ENCODE results near the gene ZNFX1. TPM values are rescaled to one million over a fixed set of nuclear protein-coding genes. Genes with fewer than 3 reads are reported as not detected.

Gene ZNFX1
- total and polyA plus RNA-seq, 4 experiments from 2014 or later, result 30.8 to 88.8 (median 76.1) TPM

GRCh38 chr20:49231471-49231870 is 46.4 kb downstream of the ZNFX1 start:
- DNase-seq, result no peak
- Histone ChIP-seq H3K9me3 (ENCODE audit: control insufficient read depth in 1 of 2, low read length in 2 of 2) (no peaks in the 10 kb centered on the region), H3K36me3 (ENCODE audit: insufficient read depth, low read length) (peaks cover 70% of the 10 kb centered on the region), H3K27me3 (ENCODE audit: insufficient read depth, low read length) (no peaks in the 10 kb centered on the region), H3K27ac (ENCODE audit: low read depth, low read length) (no peak overlapping the region), H3K4me1 (ENCODE audit: insufficient read depth, low read length) (no peaks in the 10 kb centered on the region), H3K4me3 (ENCODE audit: low read length in 2 of 2) (no peak overlapping the region)
- peak overlapping the region in 2 of 7 donors; percentile 30 to 42 for H3K27ac Mint-ChIP-seq
- ChIA-PET POLR2A (ENCODE audit: partially characterized antibody) (interaction anchor here (1.4 kb wide), 1 partner anchor 11 kb away, joined by 4 read pairs; no protein-coding TSS in a partner anchor), CTCF (ENCODE audit: partially characterized antibody) (interaction anchor here (0.9 to 1.2 kb wide), 3 partner anchors 12 to 99 kb away, joined by 3 read pairs; partner anchors contain the start of gene DDX27)
- H3K9me3 Mint-ChIP-seq, result peaks cover 0 to 3% (median 0%) of the 10 kb centered on the region in 8 donors
- H3K27me3 Mint-ChIP-seq, result no peaks in the 10 kb centered on the region
- peaks cover 59 to 81% of the 10 kb centered on the region in 2 donors for H3K36me3 Mint-ChIP-seq
- H3K4me1 Mint-ChIP-seq, result peaks cover 0 to 6% (median 3%) of the 10 kb centered on the region in 4 donors
- intact Hi-C loops (cut with micrococcal nuclease), result no loop called here
- no peak overlapping the region for H3K4me3 Mint-ChIP-seq

- intact Hi-C loops (cut with micrococcal nuclease), result no loop called here
- no peaks in the 10 kb centered on the region for H3K27me3 ChIP-seq (ENCODE audit: insufficient read depth, low read length)
- no peak for DNase-seq
- H3K36me3 ChIP-seq (ENCODE audit: insufficient read depth, low read length), result peaks cover 71% of the 10 kb centered on the region
- Mint-ChIP-seq H3K36me3 (peaks cover 61 to 81% of the 10 kb centered on the region in 2 donors), H3K4me1 (peaks cover 0 to 11% (median 4%) of the 10 kb centered on the region in 4 donors), H3K4me3 (no peak overlapping the region), H3K27ac (peak overlapping the region in 3 of 7 donors; percentile 29 to 72 (median 43)), H3K27me3 (no peaks in the 10 kb centered on the region), H3K9me3 (peaks cover 0 to 3% (median 0%) of the 10 kb centered on the region in 8 donors)
- CTCF ChIA-PET (ENCODE audit: partially characterized antibody), result interaction anchor here (1.0 to 1.2 kb wide), 2 partner anchors 13 to 98 kb away, joined by 3 read pairs; no protein-coding TSS in a partner anchor
- H3K4me1 ChIP-seq (ENCODE audit: insufficient read depth, low read length), result no peaks in the 10 kb centered on the region
- H3K4me3 ChIP-seq (ENCODE audit: low read length in 2 of 2), result no peak overlapping the region
- no peak overlapping the region for H3K27ac ChIP-seq (ENCODE audit: low read depth, low read length)
- H3K9me3 ChIP-seq (ENCODE audit: control insufficient read depth in 1 of 2, low read length in 2 of 2), result no peaks in the 10 kb centered on the region
- POLR2A ChIA-PET (ENCODE audit: partially characterized antibody), result no interaction called here
Measured at GRCh38 chr20:49230561-49231133, 47.2 kb downstream of the ZNFX1 start.

GRCh38 chr20:49230021-49230420 is 47.8 kb downstream of the ZNFX1 start:
- Mint-ChIP-seq H3K9me3 (peaks cover 0 to 3% (median 0%) of the 10 kb centered on the region in 8 donors), H3K4me1 (peaks cover 0 to 13% (median 4%) of the 10 kb centered on the region in 4 donors), H3K27ac (no peak overlapping the region), H3K36me3 (peaks cover 60 to 82% of the 10 kb centered on the region in 2 donors), H3K4me3 (no peak overlapping the region), H3K27me3 (no peaks in the 10 kb centered on the region)
- Histone ChIP-seq H3K4me1 (ENCODE audit: insufficient read depth, low read length) (no peaks in the 10 kb centered on the region), H3K36me3 (ENCODE audit: insufficient read depth, low read length) (peaks cover 68% of the 10 kb centered on the region), H3K27me3 (ENCODE audit: insufficient read depth, low read length) (no peaks in the 10 kb centered on the region), H3K9me3 (ENCODE audit: control insufficient read depth in 1 of 2, low read length in 2 of 2) (no peaks in the 10 kb centered on the region), H3K4me3 (ENCODE audit: low read length in 2 of 2) (no peak overlapping the region), H3K27ac (ENCODE audit: low read depth, low read length) (no peak overlapping the region)
- no peak for DNase-seq
- ChIA-PET POLR2A (ENCODE audit: partially characterized antibody) (no interaction called here), CTCF (ENCODE audit: partially characterized antibody) (interaction anchor here (0.7 to 1.2 kb wide), 2 partner anchors 13 to 616 kb away, joined by 3 read pairs; no protein-coding TSS in a partner anchor)
- intact Hi-C loops (cut with micrococcal nuclease), result no loop called here

- CTCF ChIA-PET (ENCODE audit: partially characterized antibody), result interaction anchor here (0.7 to 1.2 kb wide), 3 partner anchors 12 to 617 kb away, joined by 3 to 4 read pairs (median 3); no protein-coding TSS in a partner anchor
- H3K36me3 ChIP-seq (ENCODE audit: insufficient read depth, low read length), result peaks cover 68% of the 10 kb centered on the region
- H3K27ac ChIP-seq (ENCODE audit: low read depth, low read length), result no peak overlapping the region
- no peaks in the 10 kb centered on the region for H3K27me3 ChIP-seq (ENCODE audit: insufficient read depth, low read length)
- intact Hi-C loops (cut with micrococcal nuclease), result no loop called here
- H3K27ac Mint-ChIP-seq, result peak overlapping the region in 1 of 7 donors; percentile 69
- H3K4me3 ChIP-seq (ENCODE audit: low read length in 2 of 2), result no peak overlapping the region
- H3K27me3 Mint-ChIP-seq, result no peaks in the 10 kb centered on the region
- POLR2A ChIA-PET (ENCODE audit: partially characterized antibody), result no interaction called here
- H3K9me3 Mint-ChIP-seq, result no peaks in the 10 kb centered on the region
- H3K4me3 Mint-ChIP-seq, result no peak overlapping the region
- peaks cover 60 to 82% of the 10 kb centered on the region in 2 donors for H3K36me3 Mint-ChIP-seq
- DNase-seq, result no peak
- H3K9me3 ChIP-seq (ENCODE audit: control insufficient read depth in 1 of 2, low read length in 2 of 2), result no peaks in the 10 kb centered on the region
- peaks cover 0 to 13% (median 1%) of the 10 kb centered on the region in 4 donors for H3K4me1 Mint-ChIP-seq
- H3K4me1 ChIP-seq (ENCODE audit: insufficient read depth, low read length), result no peaks in the 10 kb centered on the region
Measured at GRCh38 chr20:49229381-49229780, 48.5 kb downstream of the ZNFX1 start.

- Mint-ChIP-seq H3K36me3 (peaks cover 58 to 80% of the 10 kb centered on the region in 2 donors), H3K4me3 (no peak overlapping the region), H3K27ac (peak overlapping the region in 1 of 7 donors; percentile 53), H3K27me3 (no peaks in the 10 kb centered on the region), H3K9me3 (no peaks in the 10 kb centered on the region), H3K4me1 (peaks cover 0 to 16% (median 2%) of the 10 kb centered on the region in 4 donors)
- no peak for DNase-seq
- POLR2A ChIA-PET (ENCODE audit: partially characterized antibody), result no interaction called here
- H3K27ac ChIP-seq (ENCODE audit: low read depth, low read length), result no peak overlapping the region
- H3K4me3 ChIP-seq (ENCODE audit: low read length in 2 of 2), result no peak overlapping the region
- CTCF ChIA-PET (ENCODE audit: partially characterized antibody), result interaction anchor here (1.0 to 1.4 kb wide), 2 partner anchors 9 to 17 kb away, joined by 3 to 4 read pairs; no protein-coding TSS in a partner anchor
- no peaks in the 10 kb centered on the region for H3K27me3 ChIP-seq (ENCODE audit: insufficient read depth, low read length)
- intact Hi-C loops (cut with micrococcal nuclease), result no loop called here
- no peaks in the 10 kb centered on the region for H3K9me3 ChIP-seq (ENCODE audit: control insufficient read depth in 1 of 2, low read length in 2 of 2)
- peaks cover 68% of the 10 kb centered on the region for H3K36me3 ChIP-seq (ENCODE audit: insufficient read depth, low read length)
- no peaks in the 10 kb centered on the region for H3K4me1 ChIP-seq (ENCODE audit: insufficient read depth, low read length)
Measured at GRCh38 chr20:49228676-49229075, 49.2 kb downstream of the ZNFX1 start.

GRCh38 chr20:49225896-49226295 is 52.0 kb downstream of the ZNFX1 start:
- Mint-ChIP-seq H3K36me3 (peaks cover 55 to 74% of the 10 kb centered on the region in 2 donors), H3K27ac (peak overlapping the region in 5 of 7 donors; percentile 22 to 70 (median 59)), H3K27me3 (no peaks in the 10 kb centered on the region), H3K9me3 (peaks cover 0 to 1% (median 0%) of the 10 kb centered on the region in 8 donors), H3K4me1 (peaks cover 2 to 19% (median 7%) of the 10 kb centered on the region in 4 donors), H3K4me3 (peak overlapping the region in 1 of 8 donors; percentile 18)
- Histone ChIP-seq H3K27me3 (ENCODE audit: insufficient read depth, low read length) (no peaks in the 10 kb centered on the region), H3K36me3 (ENCODE audit: insufficient read depth, low read length) (peaks cover 65% of the 10 kb centered on the region), H3K4me1 (ENCODE audit: insufficient read depth, low read length) (peaks cover 5% of the 10 kb centered on the region), H3K9me3 (ENCODE audit: control insufficient read depth in 1 of 2, low read length in 2 of 2) (no peaks in the 10 kb centered on the region), H3K27ac (ENCODE audit: low read depth, low read length) (no peak overlapping the region), H3K4me3 (ENCODE audit: low read length in 2 of 2) (no peak overlapping the region)
- CTCF ChIA-PET (ENCODE audit: partially characterized antibody), result no interaction called here
- POLR2A ChIA-PET (ENCODE audit: partially characterized antibody), result no interaction called here
- intact Hi-C loops (cut with micrococcal nuclease), result no loop called here
- DNase-seq, result no peak
